RWPE2 (cell line): ENCODE results near the gene COL6A1.

Source experiments
- ATAC-seq: fragments of 200-7000 bp; cut with Tn5 transposase; 3 replicates; pipeline ENCODE4 v1.9.1; 2021; ENCODE audit warnings: low read depth
- DNase-seq: peaks from one replicate; pipeline ENCODE4 v3.0.0-alpha.2; 2020; ENCODE audit warnings: low spot score
- H3K27ac ChIP-seq: fragments of 450-650 bp; 2 replicates; pipeline ENCODE4 v1.5.1; 2017; ENCODE audit warnings: mild to moderate bottlenecking; ENCODE audit not compliant: poor library complexity, severe bottlenecking
- H3K27me3 ChIP-seq: fragments of 250-450 bp; sonication (Bioruptor Pico); 2 replicates; pipeline ENCODE4 v1.5.1; 2021; ENCODE audit warnings: mild to moderate bottlenecking, moderate library complexity; ENCODE audit not compliant: insufficient read depth, poor library complexity, severe bottlenecking
- H3K36me3 ChIP-seq: fragments of 250-450 bp; sonication (Bioruptor Pico); 2 replicates; pipeline ENCODE4 v1.5.1; 2020; ENCODE audit warnings: low read depth, mild to moderate bottlenecking, moderate library complexity
- H3K4me1 ChIP-seq: fragments of 250-450 bp; sonication (Bioruptor Pico); 2 replicates; pipeline ENCODE4 v1.5.1; 2021; ENCODE audit warnings: mild to moderate bottlenecking, moderate library complexity; ENCODE audit not compliant: insufficient read depth, poor library complexity, severe bottlenecking
- H3K4me3 ChIP-seq: fragments of 250-450 bp; sonication (Bioruptor Pico); 2 replicates; pipeline ENCODE4 v1.5.1; 2021; ENCODE audit warnings: mild to moderate bottlenecking, moderate library complexity; ENCODE audit not compliant: severe bottlenecking
- H3K9me3 ChIP-seq: fragments of 250-450 bp; sonication (Bioruptor Pico); 2 replicates; pipeline ENCODE4 v1.5.1; 2021; ENCODE audit warnings: mild to moderate bottlenecking, moderate library complexity; ENCODE audit not compliant: severe bottlenecking
- CTCF ChIP-seq: fragments of 450-650 bp; IDR thresholded peaks from one replicate; pipeline ENCODE4 v1.5.1; 2017; ENCODE audit warnings: mild to moderate bottlenecking, moderate library complexity; ENCODE audit not compliant: poor library complexity, severe bottlenecking

The COL6A1 gene

GRCh38 chr21:45945066-45945867 lies 36.3 kb upstream of the COL6A1 start:
- no peak overlapping the region for H3K4me3 ChIP-seq
- DNase-seq = no peak

GRCh38 chr21:45945868-45946210 lies 35.7 kb upstream of the COL6A1 start:
- ATAC-seq (no peak), DNase-seq (no peak)
- H3K27me3 ChIP-seq = peaks cover 27% of the 10 kb centered on the region
- no peak overlapping the region for H3K27ac ChIP-seq
- H3K4me3 ChIP-seq = no peak overlapping the region
- TF ChIP-seq CTCF = no peak
- H3K4me1 ChIP-seq = peaks cover 6% of the 10 kb centered on the region
- H3K9me3 ChIP-seq = no peaks in the 10 kb centered on the region
- H3K36me3 ChIP-seq = no peaks in the 10 kb centered on the region

More at GRCh38 chr21:45945066-45945867, 36.3 kb upstream of the COL6A1 start:
- H3K9me3 ChIP-seq = no peaks in the 10 kb centered on the region
- ATAC-seq = no peak
- H3K36me3 ChIP-seq = no peaks in the 10 kb centered on the region
- no peak for TF ChIP-seq CTCF
- H3K4me1 ChIP-seq = peaks cover under 1% of the 10 kb centered on the region
- H3K27me3 ChIP-seq = peaks cover 21% of the 10 kb centered on the region
- H3K27ac ChIP-seq = no peak overlapping the region

GRCh38 chr21:45947296-45947695 lies 34.3 kb upstream of the COL6A1 start:
- TF ChIP-seq CTCF = no peak
- no peak for ATAC-seq
- H3K4me3 ChIP-seq = no peak overlapping the region

GRCh38 chr21:45947716-45948255 lies 33.8 kb upstream of the COL6A1 start:
- H3K36me3 ChIP-seq = no peaks in the 10 kb centered on the region
- no peak for TF ChIP-seq CTCF
- no peak overlapping the region for H3K4me3 ChIP-seq
- peaks cover 9% of the 10 kb centered on the region for H3K4me1 ChIP-seq
- ATAC-seq (no peak), DNase-seq (no peak)
- peaks cover 30% of the 10 kb centered on the region for H3K27me3 ChIP-seq
- H3K27ac ChIP-seq = no peak overlapping the region
- H3K9me3 ChIP-seq = no peaks in the 10 kb centered on the region

More at GRCh38 chr21:45947296-45947695, 34.3 kb upstream of the COL6A1 start:
- Histone ChIP-seq H3K36me3 (no peaks in the 10 kb centered on the region), H3K4me1 (peaks cover 9% of the 10 kb centered on the region), H3K27ac (no peak overlapping the region), H3K27me3 (peaks cover 30% of the 10 kb centered on the region), H3K9me3 (no peaks in the 10 kb centered on the region)
- DNase-seq = no peak
